HG03432 (cell line): ENCODE data around the gene URM1.

Source experiments
- ATAC-seq: cut with Tn5 transposase; IDR thresholded peaks from one replicate; pipeline ENCODE4 v1.9.1; 2021; ENCODE audit warnings: mild to moderate bottlenecking, moderate library complexity; ENCODE audit not compliant: unreplicated experiment

The URM1 gene

GRCh38 chr9:128424268-128424780, 53.1 kb downstream of the URM1 start:
- ATAC-seq, result no peak

DNA sequence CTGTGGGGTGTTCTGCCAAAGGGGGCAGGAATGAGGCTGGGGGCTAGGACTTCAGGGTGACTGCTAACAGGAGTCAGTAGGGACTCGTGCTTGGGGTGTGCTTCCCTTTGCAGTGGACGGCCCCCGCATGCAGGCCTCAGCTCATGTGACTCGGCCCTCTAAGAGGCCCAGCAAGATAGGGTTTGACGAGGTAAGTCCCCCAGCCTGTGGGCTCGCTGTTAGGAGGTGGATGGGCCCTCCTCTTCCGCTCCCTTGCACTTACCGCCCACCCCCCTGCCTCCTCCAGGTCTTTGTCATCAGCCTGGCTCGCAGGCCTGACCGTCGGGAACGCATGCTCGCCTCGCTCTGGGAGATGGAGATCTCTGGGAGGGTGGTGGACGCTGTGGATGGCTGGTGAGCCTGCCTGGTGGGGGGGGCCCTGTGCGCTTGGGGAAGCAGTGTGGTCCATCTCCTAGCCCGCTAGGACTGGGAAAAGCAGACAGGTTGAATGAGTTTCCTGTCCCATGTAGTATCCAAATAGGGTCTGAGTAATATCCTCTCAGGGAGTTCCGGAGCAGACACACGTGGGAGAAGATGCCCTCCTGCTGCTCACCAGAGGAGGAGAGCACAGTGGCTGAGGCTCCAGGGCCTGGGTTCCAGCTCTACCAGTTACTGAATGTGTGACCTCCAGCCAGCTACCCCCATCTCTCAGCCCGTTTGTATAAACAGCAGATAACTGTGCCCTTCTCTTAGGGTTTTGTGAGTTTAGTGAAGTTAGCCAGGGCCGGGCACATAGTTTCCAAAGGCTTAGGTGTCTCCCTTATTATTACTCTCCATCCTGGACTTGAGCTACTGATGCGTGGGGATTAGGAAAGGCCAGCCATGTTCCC, 57.7 kb downstream of the URM1 start:
- no peak for ATAC-seq

- no peak for ATAC-seq
These were observed 58.4 kb downstream of the URM1 start for GRCh38 chr9:128429513-128430086.

GRCh38 chr9:128431207-128431606, 60.0 kb downstream of the URM1 start:
- ATAC-seq, result no peak

DNA sequence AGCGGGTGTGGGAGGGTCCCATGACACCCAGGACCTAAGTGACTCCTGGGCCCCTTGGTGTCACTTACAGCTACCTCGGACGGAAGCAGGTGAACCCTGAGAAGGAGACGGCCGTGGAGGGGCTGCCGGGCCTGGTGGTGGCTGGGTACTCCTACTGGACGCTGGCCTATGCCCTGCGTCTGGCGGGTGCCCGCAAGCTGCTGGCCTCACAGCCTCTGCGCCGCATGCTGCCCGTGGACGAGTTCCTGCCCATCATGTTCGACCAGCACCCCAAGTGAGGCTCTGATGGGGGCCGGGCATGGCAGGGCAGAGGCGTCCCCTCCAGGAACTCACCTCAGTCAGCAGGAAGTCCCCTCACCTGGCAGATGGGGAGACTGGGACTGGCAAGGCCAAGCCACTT, 63.2 kb downstream of the URM1 start:
- ATAC-seq, result no peak

DNA sequence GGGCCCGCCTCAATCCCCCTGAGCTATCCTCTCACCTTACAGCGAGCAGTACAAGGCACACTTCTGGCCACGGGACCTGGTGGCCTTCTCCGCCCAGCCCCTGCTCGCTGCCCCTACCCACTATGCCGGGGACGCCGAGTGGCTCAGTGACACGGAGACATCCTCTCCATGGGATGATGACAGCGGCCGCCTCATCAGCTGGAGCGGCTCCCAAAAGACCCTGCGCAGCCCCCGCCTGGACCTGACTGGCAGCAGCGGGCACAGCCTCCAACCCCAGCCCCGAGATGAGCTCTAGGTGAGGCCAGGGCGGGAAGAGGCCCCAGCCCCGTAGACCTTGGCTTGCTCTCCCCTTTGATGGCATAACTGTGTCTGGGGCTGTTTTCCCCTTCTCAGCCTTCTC, 64.4 kb downstream of the URM1 start:
- ATAC-seq, result no peak

DNA sequence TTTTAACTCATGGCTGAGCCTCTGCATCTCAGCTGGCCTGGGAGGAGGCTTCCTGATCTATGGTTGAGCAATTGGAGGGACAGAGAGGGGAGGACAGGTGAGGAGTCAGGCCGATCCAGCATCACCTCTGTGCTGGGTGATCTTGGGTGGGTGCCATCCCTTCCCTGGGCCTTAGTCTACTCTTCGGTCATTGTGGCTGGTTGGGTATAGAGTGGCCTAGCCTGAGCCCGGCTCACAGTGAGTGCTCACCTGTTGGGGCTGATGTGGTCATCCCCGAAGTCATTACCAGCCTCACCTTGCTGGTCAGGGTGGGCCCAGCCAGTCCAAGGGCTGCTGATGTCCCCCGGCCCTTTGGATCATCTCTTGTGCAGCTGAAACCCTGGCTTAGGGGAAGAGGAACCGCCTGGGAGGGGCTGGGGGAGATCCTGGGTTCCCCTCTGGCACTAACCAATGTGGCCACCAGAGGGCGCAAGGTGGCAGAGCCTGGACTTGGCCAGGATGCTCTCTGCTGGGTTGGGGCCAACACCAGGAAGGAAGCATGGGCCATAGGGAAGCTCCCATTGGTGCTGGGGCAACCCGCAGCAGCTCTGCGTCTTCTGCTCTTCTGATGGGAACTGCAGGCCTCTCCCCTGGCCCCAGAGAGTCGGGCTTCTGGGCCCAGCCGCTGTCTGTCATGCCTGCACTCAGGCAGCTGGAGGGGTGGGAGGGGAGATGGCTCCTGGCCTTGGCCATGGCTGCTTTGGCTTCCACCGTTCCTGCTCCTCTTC, 67.4 kb downstream of the URM1 start:
- ATAC-seq, result no peak

DNA sequence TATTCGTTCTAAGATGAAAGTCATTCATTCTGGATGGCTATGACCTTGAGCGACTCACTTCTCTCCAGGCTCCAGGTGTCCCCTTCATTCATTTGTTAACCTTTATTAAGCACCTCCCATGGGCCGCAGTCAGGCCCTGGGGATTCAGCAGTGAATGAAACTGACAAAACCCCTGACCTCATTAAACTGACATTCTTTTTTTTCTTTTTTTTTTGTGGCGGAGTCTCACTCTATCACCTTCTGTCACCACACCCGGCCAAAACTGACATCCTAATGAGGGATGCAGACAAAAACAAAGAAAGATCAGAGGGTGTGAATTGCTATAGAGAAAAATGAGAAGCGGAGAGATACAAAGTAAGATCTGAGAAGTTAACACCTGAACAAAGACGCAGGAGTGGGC, 68.1 kb downstream of the URM1 start:
- ATAC-seq, result no peak
